GM15510 (cell line): Measurements from ENCODE around the gene MYDGF.

ENCODE experiments used
- POLR2A ChIP-seq: IDR thresholded peaks from 3 replicates; pipeline ENCODE4 v1.6.1; 2011; ENCODE audit warnings: borderline replicate concordance; ENCODE audit not compliant: insufficient read length; ENCODE audit errors: extremely low read depth

Gene MYDGF

DNA sequence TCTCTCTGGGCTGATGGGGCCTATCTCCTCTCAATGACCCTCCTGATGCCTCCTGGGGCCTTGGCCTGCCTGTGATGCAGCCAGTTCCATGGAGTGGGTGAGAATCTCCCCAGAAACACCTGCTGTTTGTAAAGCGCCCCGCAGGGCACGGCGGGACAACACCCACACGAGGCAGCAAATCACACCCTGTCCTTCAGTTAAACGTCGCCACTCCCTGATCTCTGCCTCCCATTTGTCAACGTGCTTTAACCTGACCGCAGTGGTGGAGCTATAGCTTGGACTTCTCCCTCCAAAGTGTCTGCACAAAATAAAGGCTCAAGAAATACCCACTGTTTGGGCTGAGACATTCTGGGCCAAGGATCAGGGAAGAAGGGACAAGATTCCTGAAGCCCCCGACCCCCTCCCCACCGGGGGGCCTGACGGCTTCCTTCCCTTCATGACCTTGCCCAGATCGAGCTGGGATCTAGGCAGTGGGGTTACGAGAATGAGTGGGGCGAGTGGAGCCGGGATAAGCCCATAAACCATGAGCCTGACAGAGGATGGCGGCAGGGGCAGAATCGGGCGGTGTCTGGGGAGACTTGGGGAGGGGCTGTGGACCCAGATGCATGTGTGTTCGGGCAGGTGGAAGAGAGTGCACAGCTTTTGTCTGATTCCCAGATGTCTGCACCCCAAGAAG lies 8.0 kb downstream of the MYDGF start:
- no peak for TF ChIP-seq POLR2A

DNA sequence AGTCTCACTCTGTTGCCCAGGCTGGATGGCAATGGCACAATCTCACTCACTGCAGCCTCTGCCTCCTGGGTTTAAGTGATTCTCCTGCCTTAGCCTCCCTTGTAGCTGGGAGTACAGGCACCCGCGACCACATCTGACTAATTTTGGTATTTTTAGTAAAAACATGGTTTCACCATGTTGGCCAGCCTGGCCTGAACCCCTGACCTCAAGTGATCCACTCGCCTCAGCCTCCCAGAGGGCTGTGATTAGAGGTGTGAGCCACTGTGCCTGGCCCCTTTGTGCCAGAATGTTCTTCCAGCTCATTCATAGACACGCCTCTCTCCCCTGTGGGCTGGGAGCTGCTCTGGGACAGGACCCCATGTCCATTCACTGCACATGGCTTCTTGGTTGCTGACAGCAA lies 9.1 kb downstream of the MYDGF start:
- TF ChIP-seq POLR2A: no peak

DNA sequence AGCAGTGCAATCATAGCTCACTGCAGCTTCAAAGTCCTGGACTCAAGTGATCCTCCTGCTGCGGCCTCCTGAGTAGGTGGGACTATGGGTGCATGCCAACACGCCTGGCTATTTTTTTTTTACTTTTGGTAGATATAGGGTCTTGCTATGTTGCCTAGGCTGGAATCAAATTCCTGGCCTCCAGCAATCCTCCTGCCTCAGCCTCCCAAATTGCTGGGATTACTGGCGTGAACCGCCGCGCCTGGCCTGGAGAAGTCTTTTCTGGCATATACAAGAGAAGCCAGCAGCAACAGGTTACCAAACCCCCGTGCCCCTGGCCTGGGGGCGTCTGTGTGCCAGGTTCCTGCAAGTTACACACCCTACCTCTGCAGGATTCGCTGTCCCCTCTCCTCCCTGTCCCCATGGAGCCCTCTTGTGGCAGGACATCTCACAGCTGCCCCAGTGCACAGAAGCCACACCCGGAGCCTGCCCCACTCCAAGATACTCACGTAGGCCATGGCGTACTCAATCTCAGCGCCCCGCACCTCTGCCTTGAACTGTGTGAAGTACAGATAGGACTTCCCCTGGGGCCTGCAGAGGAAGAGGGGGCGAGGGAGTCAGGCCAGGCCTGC lies 9.9 kb downstream of the MYDGF start:
- no peak for TF ChIP-seq POLR2A

DNA sequence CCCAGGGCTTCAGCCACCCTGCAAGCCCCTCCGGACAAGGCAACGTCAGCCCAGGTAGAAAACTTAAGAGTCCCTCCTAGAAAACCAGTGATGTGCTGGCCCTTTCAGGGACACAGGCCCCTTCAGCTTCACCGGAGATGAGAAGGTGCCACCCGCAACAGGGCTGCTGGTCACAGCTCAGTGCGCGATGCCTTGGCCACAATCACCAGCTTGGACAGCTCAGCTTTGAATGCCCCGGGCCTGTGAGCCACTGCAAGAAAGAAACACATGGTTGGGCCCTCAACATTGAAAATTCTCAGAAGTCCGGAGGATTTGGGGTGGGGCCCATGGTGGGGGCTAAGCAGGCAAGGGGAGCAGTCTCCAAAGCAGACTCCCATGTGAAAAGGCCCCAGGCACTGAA lies 12.3 kb downstream of the MYDGF start:
- no peak for TF ChIP-seq POLR2A

DNA sequence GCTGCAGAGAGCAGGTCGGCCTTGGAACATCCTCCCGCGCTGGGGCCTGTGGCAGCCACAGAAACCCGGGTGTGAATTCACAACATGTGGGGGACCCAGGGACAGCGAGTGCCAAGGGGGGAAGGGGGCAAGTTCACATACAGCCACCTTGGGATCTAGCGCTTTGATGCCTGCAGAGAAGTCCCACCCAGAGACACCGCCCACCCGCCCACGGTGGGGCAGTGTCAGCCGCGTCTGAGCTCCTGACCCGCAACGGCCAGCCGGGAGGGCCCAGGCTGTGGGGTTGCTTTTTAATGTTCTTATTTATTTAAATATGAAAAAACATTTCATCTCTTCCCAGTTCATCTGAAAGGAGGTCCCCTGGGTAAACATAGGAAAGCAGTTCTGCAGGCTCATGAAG lies 12.9 kb downstream of the MYDGF start:
- TF ChIP-seq POLR2A: no peak

DNA sequence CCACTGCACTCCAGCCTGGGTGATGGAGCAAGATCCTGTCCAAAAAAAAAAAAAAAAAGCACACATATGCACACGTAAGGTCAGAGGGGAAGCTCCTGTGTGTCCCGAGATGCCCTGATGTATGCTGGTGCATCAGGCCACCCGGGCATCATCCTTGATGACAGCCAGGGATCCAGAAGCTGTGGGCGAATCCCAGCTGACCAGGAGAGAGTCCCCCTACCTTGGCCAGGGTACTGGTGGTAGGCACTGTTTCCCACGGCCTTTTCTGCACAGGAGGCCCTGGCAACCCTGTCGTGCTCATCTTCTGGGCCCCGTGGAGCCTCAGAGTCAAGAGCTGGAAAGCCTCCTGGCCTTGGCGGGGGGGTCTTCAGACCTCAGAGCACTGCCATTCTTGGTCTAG lies 14.0 kb downstream of the MYDGF start:
- TF ChIP-seq POLR2A: no peak

DNA sequence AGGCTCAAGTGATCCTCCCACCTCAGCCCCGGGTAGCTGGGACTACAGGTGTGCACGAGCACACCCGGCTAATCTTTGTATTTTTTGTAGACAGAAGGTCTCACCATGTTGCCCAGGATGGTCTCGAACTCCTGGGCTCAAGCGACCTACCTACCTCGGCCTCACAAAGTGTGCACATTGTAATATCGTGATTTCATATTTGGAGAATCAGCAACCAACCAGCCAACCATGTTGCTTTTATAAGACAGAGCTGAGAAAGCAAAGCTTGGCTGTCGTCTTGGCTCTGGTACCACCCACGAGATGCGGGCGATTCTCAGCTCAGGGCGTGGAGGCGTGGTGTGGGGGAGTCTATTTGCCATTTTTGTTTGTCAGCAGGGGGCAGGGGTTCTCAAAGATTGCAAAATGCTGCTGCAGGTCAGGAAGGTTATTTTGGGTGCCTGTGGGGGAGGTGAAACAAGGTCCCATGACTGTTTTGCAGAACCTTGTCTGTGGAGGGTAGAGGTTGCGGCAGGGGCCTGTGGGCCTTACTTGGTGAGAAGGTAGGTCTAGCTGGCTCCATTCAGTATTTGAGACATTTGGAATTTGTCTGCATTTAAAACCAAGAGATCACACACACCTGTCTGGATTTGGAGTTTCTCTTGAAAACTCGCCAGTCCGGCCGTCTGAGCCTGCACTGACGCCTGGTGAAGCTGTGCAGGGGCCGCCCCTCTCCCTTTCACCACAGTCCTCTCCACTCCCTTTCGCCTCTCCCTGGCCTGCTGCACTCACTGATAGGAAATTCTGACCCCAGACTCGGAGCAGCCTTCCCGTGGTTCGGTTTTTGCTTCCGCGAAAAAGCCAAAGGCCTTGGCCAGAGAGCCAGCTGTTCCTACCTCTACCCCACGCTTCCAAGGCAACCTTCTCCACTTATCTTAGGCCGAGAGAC lies 15.4 kb downstream of the MYDGF start:
- no peak for TF ChIP-seq POLR2A

DNA sequence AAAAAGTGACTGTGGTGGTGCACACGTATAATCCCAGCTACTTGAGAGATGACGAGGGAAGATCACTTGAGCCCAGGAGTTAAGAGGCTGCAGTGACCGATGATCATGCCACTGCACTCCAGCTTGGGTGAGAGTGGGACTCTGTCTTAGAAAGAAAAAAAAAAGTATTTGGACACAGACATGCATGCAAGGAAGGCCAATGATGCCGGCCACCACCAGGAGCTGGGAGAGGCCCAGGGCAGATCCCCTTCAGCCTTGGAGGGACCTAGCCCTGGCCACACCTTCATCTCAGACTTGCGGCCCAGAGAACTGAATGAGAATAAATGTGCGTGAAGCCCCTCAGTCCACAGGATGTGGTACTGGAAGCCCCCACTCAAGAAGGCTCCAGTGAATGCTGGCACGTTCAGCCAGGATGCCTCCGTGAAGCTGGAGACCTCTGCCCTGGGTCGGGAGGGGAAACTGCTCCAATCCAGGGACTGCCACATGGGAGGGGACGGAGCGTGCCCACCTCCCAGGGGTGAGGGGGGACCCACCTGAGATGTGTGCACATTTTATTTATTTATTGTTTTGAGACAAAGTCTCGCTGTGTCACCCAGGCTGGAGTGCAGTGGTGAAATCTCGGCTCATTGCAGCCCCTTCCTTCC lies 16.2 kb downstream of the MYDGF start:
- no peak for TF ChIP-seq POLR2A

DNA sequence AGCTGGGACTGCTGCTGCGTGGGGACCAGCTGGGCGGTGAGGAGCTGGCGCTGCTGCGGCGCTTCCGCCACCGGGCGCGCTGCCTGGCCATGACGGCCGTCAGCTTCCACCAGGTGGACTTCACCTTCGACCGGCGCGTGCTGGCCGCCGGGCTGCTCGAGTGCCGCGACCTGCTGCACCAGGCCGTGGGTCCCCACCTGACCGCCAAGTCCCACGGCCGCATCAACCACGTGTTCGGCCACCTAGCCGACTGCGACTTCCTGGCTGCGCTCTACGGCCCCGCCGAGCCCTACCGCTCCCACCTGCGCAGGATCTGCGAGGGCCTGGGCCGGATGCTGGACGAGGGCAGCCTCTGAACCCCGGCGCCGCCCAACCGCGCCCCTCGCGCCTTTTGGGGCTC lies 18.1 kb downstream of the MYDGF start:
- TF ChIP-seq POLR2A: no peak

DNA sequence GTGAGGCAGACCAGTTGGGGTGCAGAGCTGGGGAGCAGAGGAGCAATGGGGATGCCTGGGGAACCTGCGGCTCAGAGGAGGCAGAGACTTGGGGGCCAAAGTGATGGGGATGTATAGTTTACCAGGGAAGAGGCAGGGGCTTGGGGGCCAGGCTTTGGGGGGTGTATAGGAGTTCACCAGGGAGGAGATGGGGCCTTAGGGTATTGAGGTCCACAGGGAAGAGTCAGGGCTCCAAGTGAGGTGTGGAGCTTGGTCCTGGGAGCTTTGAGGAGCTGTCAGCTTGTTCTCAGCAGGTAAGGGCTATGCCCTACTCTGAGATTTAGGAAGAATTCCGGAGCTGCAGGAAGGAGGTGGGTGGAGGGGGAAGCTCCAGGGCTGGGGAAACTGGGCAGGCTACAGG lies 20.0 kb downstream of the MYDGF start:
- no peak for TF ChIP-seq POLR2A

DNA sequence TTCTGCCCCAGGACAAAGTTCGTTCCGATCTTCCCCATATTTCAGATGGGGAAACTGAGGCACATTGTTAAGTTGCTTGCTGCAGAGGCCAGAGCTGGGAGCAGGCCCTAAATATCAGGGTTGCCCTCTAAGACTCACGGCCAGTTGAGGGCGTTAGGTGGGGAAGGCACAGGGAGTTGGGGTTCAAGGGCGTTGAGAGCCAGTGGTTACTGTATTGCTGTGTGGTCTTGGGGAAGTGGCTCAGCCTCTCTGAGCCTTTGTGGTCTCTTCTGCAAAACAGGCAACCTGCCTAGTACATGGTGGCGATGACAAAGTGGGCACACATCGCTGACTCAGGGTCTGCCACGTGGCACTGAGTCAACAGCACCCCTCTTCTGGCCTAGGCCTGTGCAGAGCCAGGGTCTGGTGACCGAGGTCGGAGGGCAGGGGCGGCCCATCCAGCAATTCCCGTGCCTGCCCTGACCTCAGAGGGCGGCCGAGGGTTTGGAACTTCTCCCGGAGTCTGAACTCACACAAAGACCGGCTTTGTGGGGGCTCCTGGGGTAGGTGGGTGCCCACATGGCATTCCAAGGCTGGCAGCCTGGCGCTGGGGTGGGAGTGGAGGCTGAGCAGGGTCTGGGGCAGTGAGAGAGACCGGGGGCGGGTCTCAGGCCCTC lies 20.6 kb downstream of the MYDGF start:
- TF ChIP-seq POLR2A: no peak

DNA sequence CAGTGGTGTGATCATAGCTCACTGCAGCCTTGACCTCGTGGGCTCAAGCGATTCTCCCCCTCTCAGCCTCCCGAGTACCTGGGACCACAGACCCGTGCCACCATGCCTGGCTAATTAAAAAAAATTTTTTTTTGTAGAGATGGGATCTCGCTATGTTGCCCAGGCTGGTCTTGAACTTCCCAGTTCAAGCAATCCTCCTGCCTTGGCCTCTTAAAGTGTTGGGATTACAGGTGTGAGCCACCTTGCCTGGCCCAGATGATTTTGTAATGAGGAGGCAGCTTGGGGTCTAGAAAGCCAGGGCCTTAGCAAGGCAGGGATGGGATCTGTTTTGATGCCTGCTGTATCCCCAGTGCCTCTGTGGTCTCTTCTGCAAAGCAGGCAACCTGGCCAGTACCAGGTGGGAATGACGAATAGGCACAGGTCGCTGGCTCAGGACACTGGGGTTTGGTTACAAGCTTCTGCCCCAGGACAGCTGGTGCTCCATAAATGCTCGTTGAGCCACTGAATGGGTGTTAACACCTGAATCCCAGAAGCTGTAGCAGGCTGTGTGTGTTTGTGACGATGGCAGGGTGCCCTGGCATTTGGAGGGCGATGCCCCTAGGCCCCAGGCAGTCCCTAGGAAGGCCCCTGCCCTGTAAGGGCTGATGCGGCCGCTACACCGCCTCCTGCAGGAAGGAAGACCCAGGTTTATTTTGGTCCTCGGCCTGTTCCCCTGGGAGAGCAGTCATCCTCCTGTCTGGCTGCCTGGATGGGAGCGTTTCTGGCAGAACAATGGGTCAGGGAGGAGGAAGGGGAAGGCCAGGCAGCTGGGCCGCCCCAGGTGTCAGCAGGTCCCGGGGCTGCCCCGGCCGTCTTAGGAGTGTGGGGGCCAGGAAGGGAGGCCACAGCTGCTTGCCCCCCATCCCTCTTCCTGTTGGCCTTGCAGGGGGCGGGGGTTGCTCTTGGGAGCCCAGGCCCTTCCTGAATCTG lies 22.2 kb downstream of the MYDGF start:
- TF ChIP-seq POLR2A: no peak

DNA sequence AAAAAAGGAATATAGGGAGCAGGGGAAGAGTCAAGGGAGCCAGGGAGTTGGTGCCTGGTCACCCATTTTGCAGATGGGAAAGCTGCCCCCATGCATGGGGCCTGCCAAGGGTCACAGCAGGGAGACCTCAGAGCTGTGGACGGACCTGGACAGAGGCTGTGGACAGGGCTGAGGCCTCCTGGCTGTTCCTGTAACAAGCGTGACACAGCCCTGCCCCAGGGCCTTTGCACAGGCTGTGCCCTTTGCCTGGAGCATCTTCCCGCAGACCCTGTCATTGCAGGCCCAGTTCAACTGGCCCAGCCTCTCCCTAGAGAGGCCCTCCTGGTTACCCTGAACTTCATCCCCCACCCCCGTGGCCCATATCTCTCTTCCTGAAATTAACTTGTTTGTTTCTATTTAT lies 24.4 kb downstream of the MYDGF start:
- no peak for TF ChIP-seq POLR2A
